ENCODE results near the gene ITFG2.

DNA sequence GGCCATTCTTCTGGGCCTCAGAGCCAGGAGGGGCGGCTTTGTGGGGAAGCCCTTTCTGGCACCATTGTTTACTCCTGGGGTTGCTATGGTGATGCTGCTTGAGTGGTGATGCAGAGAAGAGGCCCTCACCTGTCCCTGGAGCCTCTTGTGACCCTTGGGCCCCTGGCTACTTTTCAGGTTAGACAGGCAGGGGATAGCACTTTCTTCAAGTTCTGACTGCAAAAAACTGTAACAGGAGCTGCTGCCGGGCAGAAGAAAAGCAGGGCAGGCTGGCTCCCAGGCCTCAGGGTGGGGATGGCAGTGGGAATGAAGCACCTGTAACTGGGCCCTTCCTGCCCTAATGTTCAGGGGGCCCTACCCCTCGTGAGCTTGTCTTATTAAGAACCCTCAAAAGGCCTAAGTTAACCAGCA lies 44.6 kb downstream of the ITFG2 start, which contains the start of gene TEX52:
- TF ChIP-seq, protein P1, sequence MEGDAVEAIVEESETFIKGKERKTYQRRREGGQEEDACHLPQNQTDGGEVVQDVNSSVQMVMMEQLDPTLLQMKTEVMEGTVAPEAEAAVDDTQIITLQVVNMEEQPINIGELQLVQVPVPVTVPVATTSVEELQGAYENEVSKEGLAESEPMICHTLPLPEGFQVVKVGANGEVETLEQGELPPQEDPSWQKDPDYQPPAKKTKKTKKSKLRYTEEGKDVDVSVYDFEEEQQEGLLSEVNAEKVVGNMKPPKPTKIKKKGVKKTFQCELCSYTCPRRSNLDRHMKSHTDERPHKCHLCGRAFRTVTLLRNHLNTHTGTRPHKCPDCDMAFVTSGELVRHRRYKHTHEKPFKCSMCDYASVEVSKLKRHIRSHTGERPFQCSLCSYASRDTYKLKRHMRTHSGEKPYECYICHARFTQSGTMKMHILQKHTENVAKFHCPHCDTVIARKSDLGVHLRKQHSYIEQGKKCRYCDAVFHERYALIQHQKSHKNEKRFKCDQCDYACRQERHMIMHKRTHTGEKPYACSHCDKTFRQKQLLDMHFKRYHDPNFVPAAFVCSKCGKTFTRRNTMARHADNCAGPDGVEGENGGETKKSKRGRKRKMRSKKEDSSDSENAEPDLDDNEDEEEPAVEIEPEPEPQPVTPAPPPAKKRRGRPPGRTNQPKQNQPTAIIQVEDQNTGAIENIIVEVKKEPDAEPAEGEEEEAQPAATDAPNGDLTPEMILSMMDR (IDR thresholded peaks at IDR 0.05; ENCODE audit: low read length) = no peak
- TF ChIP-seq EZH2 (IDR thresholded peaks at IDR 0.05; ENCODE audit: borderline replicate concordance, low read length) = no peak
